Activated CD4-positive, alpha-beta T cell treated with anti-CD3 and anti-CD28 coated beads, Interleukin-2, amount 50 U/mL, for 48 hours (primary cell): ENCODE measurements around the gene SIRPB2.
A peak's percentile ranks its signal among the peaks of the same experiment; 100 is the strongest.

ENCODE experiments used
- DNase-seq, 2 experiments: peaks; one replicate each; pipeline ENCODE4 v3.0.0-alpha.2; 2020

Gene SIRPB2

GRCh38 chr20:1491281-1491840 is at the start of gene SIRPB2:
TSS of gene SIRPB2 (minus strand) at chr20:1491420. CDS start at chr20:1491359, 61 bp downstream.
- no peak for DNase-seq

- DNase-seq, result no peak
Measured at GRCh38 chr20:1539816-1540419, 48.7 kb upstream of the SIRPB2 start.

- no peak for DNase-seq
Measured at GRCh38 chr20:1538655-1539054, 47.4 kb upstream of the SIRPB2 start.

GRCh38 chr20:1537731-1538058 is 46.5 kb upstream of the SIRPB2 start:
- DNase-seq, result no peak

- no peak for DNase-seq
Measured at GRCh38 chr20:1536893-1537730, 45.9 kb upstream of the SIRPB2 start.

GRCh38 chr20:1535420-1536175 is 44.4 kb upstream of the SIRPB2 start:
- no peak for DNase-seq

- DNase-seq, result no peak
Measured at GRCh38 chr20:1534526-1534925, 43.3 kb upstream of the SIRPB2 start.

- no peak for DNase-seq
Measured at GRCh38 chr20:1533059-1533458, 41.8 kb upstream of the SIRPB2 start.

- no peak for DNase-seq
Measured at GRCh38 chr20:1528811-1529210, 37.6 kb upstream of the SIRPB2 start.

GRCh38 chr20:1527923-1528322 is 36.7 kb upstream of the SIRPB2 start:
- no peak for DNase-seq

- no peak for DNase-seq
Measured at GRCh38 chr20:1526896-1527295, 35.7 kb upstream of the SIRPB2 start.

GRCh38 chr20:1526310-1526709 is 35.1 kb upstream of the SIRPB2 start:
- no peak for DNase-seq

- DNase-seq, result no peak
Measured at GRCh38 chr20:1524004-1524403, 32.8 kb upstream of the SIRPB2 start.

- DNase-seq, result no peak
Measured at GRCh38 chr20:1517010-1517409, 25.8 kb upstream of the SIRPB2 start.

GRCh38 chr20:1513801-1514200 is 22.6 kb upstream of the SIRPB2 start:
- no peak for DNase-seq

- DNase-seq, result peak; percentile 11 to 23
Measured at GRCh38 chr20:1509237-1509636, 18.0 kb upstream of the SIRPB2 start.

GRCh38 chr20:1508574-1508973 is 17.4 kb upstream of the SIRPB2 start:
- DNase-seq, result no peak

GRCh38 chr20:1507276-1507675 is 16.1 kb upstream of the SIRPB2 start:
- no peak for DNase-seq

- no peak for DNase-seq
Measured at GRCh38 chr20:1505871-1506270, 14.7 kb upstream of the SIRPB2 start.

- DNase-seq, result no peak
Measured at GRCh38 chr20:1505361-1505760, 14.1 kb upstream of the SIRPB2 start.

GRCh38 chr20:1503564-1504227 is 12.5 kb upstream of the SIRPB2 start:
- DNase-seq, result peak; percentile 71 to 76

GRCh38 chr20:1500496-1500895 is 9.3 kb upstream of the SIRPB2 start:
- no peak for DNase-seq
